Thoracic aorta (tissue), 2 donors: ENCODE results near the gene RARG. TPM values are rescaled to one million over a fixed set of nuclear protein-coding genes. Genes with fewer than 3 reads are reported as not detected.
"Not testable (repeated sequence)": the region's sequence is repeated elsewhere in the genome, so short reads cannot be mapped to it uniquely, and the experiment has no call there.

ENCODE experiments used
- ATAC-seq: fragments of 150-250 bp; one replicate; pipeline ENCODE4 v1.8.0; 2017; ENCODE audit warnings: low read depth; ENCODE audit not compliant: insufficient number of reproducible peaks, low FRiP score
- DNase-seq: peaks from one replicate; pipeline ENCODE4 v3.0.0-alpha.2; 2020; ENCODE audit warnings: low spot score
- H3K27ac ChIP-seq, 2 donors: fragments of 200-600 bp; sonication (generic); 1 replicate in 1 of 2; 2 replicates in 1 of 2; pipeline ENCODE4 v1.5.1; 2016; ENCODE audit warnings: mild to moderate bottlenecking in 2 of 2, moderate library complexity in 2 of 2
- H3K27me3 ChIP-seq: fragments of 200-600 bp; sonication (generic); replicated peaks from 2 replicates; pipeline ENCODE4 v1.6.0; 2016; ENCODE audit warnings: mild to moderate bottlenecking; ENCODE audit not compliant: insufficient read depth
- H3K36me3 ChIP-seq: fragments of 200-600 bp; sonication (generic); one replicate; pipeline ENCODE4 v1.5.1; 2016
- H3K4me1 ChIP-seq, 2 donors: fragments of 200-600 bp; sonication (generic); 1 replicate in 1 of 2; 2 replicates in 1 of 2; pipeline versions ENCODE4 v1.5.1 to v1.6.0; 2016; ENCODE audit warnings: low read depth in 2 of 2, mild to moderate bottlenecking in 1 of 2; ENCODE audit not compliant: control insufficient read depth in 1 of 2
- H3K4me3 ChIP-seq: fragments of 200-600 bp; sonication (generic); 2 replicates; pipeline ENCODE4 v1.5.1; 2016; ENCODE audit warnings: mild to moderate bottlenecking
- H3K9me3 ChIP-seq: fragments of 200-600 bp; sonication (generic); 2 replicates; pipeline ENCODE4 v1.5.1; 2016
- total RNA-seq, 2 donors: library from RNA; depleted of rRNA; stranded (reverse); fragments of >200 nt; gene quantifications; one replicate each; pipeline versions ENCODE4 v1.1.0 to v1.2.3, GENCODE V29; 2016
- TF ChIP-seq, protein P1 (sequence below): fragments of 200-600 bp; sonication (generic); IDR thresholded peaks from one replicate; pipeline ENCODE4 v1.5.1; 2019; ENCODE audit warnings: antibody characterized with exemption

Gene RARG
- total RNA-seq, 2 donors from 2014 or later = 25.7 to 37.5 TPM

- Histone ChIP-seq H3K9me3 (no peaks in the 10 kb centered on the region), H3K27ac (no peak overlapping the region), H3K27me3 (no peaks in the 10 kb centered on the region), H3K36me3 (no peaks in the 10 kb centered on the region), H3K4me3 (no peak overlapping the region), H3K4me1 (peaks cover 3 to 18% of the 10 kb centered on the region in 2 donors)
- TF ChIP-seq, protein P1, sequence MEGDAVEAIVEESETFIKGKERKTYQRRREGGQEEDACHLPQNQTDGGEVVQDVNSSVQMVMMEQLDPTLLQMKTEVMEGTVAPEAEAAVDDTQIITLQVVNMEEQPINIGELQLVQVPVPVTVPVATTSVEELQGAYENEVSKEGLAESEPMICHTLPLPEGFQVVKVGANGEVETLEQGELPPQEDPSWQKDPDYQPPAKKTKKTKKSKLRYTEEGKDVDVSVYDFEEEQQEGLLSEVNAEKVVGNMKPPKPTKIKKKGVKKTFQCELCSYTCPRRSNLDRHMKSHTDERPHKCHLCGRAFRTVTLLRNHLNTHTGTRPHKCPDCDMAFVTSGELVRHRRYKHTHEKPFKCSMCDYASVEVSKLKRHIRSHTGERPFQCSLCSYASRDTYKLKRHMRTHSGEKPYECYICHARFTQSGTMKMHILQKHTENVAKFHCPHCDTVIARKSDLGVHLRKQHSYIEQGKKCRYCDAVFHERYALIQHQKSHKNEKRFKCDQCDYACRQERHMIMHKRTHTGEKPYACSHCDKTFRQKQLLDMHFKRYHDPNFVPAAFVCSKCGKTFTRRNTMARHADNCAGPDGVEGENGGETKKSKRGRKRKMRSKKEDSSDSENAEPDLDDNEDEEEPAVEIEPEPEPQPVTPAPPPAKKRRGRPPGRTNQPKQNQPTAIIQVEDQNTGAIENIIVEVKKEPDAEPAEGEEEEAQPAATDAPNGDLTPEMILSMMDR = no peak
- ATAC-seq (no peak), DNase-seq (no peak)
Observed at GRCh38 chr12:53204351-53204750, 27.7 kb downstream of the RARG start.

- H3K27ac ChIP-seq, H3K27me3 ChIP-seq, H3K36me3 ChIP-seq, H3K9me3 ChIP-seq, ATAC-seq, DNase-seq, H3K4me3 ChIP-seq: not testable (repeated sequence)
- peaks cover 7 to 19% of the 10 kb centered on the region in 2 donors for H3K4me1 ChIP-seq
Observed at GRCh38 chr12:53202316-53202715, 29.7 kb downstream of the RARG start.

DNA sequence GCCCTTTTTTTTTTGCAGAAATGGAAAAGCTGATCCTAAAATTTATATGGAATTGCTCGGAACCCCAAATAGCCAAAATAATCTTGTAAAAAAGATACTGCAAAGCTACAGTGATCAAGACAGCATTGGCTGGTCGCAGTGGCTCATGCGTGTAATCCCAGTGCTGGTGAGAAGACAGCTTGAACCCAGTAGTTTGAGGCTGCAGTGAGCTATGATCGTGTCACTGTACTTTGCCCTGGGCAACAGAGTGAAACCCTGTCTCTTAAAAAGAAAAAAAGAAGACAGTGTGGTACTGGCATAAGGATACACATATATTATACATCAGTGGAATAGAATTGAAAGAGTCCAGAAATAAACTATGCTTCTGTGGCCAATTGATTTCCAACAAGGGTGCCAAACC is 30.4 kb downstream of the RARG start:
- ATAC-seq (no peak), DNase-seq (no peak)
- TF ChIP-seq, protein P1 = no peak
- Histone ChIP-seq H3K4me3 (no peak overlapping the region), H3K27ac (no peak overlapping the region), H3K4me1 (peaks cover 9 to 23% of the 10 kb centered on the region in 2 donors), H3K9me3 (no peaks in the 10 kb centered on the region), H3K36me3 (no peaks in the 10 kb centered on the region), H3K27me3 (no peaks in the 10 kb centered on the region)

DNA sequence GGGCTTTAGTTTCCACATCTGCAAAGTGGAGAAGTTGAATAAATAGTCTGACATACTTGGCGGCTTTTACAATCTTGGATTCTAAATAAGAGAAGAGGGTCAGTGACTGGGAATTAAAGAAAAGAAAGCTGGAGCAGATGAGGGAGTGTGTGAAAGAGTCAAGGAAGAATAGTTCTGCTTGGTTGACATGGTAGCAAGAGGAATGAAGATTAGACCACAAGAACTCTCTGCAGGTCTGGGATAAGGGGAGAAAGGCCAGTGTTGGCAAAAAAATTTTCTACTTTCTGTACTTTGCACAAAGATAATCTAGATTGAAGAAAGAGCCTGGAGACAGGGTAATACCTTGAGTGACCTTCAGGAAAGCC is 30.9 kb downstream of the RARG start:
- H3K9me3 ChIP-seq = no peaks in the 10 kb centered on the region
- no peak for DNase-seq
- TF ChIP-seq, protein P1 = no peak
- no peak for ATAC-seq
- peak overlapping the region in 1 of 2 donors; percentile 63 for H3K27ac ChIP-seq
- no peak overlapping the region for H3K4me3 ChIP-seq
- H3K4me1 ChIP-seq = peaks cover 9 to 23% of the 10 kb centered on the region in 2 donors
- H3K36me3 ChIP-seq = no peaks in the 10 kb centered on the region
- no peaks in the 10 kb centered on the region for H3K27me3 ChIP-seq

DNA sequence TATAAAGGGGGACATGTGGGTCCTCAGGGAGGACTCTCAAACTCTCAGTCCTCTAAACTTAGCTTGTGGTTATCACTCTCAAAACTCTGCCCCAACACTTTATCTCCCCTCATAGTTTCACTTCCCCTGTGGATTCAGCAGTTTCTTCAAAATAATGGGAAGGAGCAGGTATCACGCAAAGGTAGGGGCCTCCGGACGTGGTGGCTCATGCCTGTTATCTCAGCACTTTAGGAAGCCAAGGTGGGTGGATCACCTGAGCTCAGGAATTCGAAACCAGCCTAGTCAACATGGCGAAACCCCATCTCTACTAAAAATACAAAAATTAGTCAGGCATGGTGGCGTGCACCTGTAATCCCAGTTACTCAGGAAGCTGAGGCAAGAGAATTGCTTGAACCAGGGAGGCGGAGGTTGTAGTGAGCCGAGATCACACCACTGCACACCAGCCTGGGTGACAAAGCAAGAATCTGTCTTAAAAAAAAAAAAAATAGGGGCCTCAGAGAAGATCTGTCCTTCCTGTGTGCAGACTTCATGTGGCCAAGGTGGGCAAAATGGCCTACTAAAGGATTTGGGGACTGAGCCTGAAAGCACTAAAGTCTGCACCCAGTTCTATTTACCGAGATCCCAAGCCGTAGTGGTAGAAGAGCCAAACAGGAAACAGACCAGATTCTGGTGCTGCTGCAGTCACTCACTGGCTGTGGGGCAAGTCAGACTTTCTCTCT is 31.4 kb downstream of the RARG start:
- Histone ChIP-seq H3K36me3 (no peaks in the 10 kb centered on the region), H3K4me1 (peaks cover 9 to 23% of the 10 kb centered on the region in 2 donors), H3K27me3 (no peaks in the 10 kb centered on the region), H3K4me3 (no peak overlapping the region), H3K9me3 (no peaks in the 10 kb centered on the region), H3K27ac (peak overlapping the region in 1 of 2 donors; percentile 63)
- no peak for DNase-seq
- TF ChIP-seq, protein P1 = no peak
- ATAC-seq = no peak

DNA sequence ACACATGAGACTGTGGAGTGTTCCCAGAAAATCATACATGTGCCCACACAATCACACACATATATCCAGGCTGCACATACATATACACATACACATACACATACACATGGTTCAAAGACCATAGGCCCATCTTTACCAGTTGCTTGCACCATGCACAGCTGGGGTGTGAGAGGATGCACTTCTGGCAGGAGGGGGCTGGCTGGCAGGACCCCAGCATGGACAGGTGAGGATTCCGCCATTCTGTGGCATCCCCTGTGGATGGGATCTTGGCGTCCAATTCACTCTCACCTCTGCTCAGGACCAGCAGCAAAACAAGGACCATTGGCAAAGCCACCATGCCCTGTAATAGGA is 31.9 kb downstream of the RARG start:
- Histone ChIP-seq H3K4me3 (no peak overlapping the region), H3K27me3 (no peaks in the 10 kb centered on the region), H3K9me3 (no peaks in the 10 kb centered on the region), H3K36me3 (no peaks in the 10 kb centered on the region), H3K4me1 (peaks cover 9 to 23% of the 10 kb centered on the region in 2 donors), H3K27ac (no peak overlapping the region)
- TF ChIP-seq, protein P1 = no peak
- DNase-seq (no peak), ATAC-seq (no peak)
